Neural progenitor cell (in vitro differentiated cells): ENCODE measurements around the gene SLC9B1. TPM values are rescaled to one million over a fixed set of nuclear protein-coding genes. Genes with fewer than 3 reads are reported as not detected.

ENCODE experiments used
- DNase-seq: peaks from one replicate; pipeline ENCODE4 v3.0.0-alpha.2; 2016; ENCODE audit warnings: low spot score
- H2AFZ ChIP-seq: fragments of 200-600 bp; sonication (generic); replicated peaks from 2 replicates; pipeline ENCODE4 v1.6.1; 2016; ENCODE audit warnings: antibody characterized with exemption
- H3F3A ChIP-seq: fragments of 200-600 bp; sonication (generic); 2 replicates; pipeline ENCODE4 v1.6.1; 2016; ENCODE audit warnings: antibody characterized with exemption, low read depth
- H3K27ac ChIP-seq: fragments of 200-600 bp; sonication (generic); 2 replicates; pipeline ENCODE4 v1.5.1; 2016; ENCODE audit warnings: mild to moderate bottlenecking
- H3K27me3 ChIP-seq: fragments of 200-600 bp; sonication (generic); 2 replicates; pipeline ENCODE4 v1.6.1; 2016; ENCODE audit warnings: mild to moderate bottlenecking, moderate library complexity
- H3K36me3 ChIP-seq: fragments of 200-600 bp; sonication (generic); 2 replicates; pipeline ENCODE4 v1.5.1; 2016
- H3K4me1 ChIP-seq: fragments of 200-600 bp; sonication (generic); 2 replicates; pipeline ENCODE4 v1.6.1; 2016; ENCODE audit warnings: mixed run types
- H3K4me2 ChIP-seq: fragments of 200-600 bp; sonication (generic); 2 replicates; pipeline ENCODE4 v1.6.1; 2016
- H3K4me3 ChIP-seq: fragments of 200-600 bp; sonication (generic); 2 replicates; pipeline ENCODE4 v1.5.1; 2016
- H3K79me2 ChIP-seq: fragments of 200-600 bp; sonication (generic); 2 replicates; pipeline ENCODE4 v1.6.1; 2016; ENCODE audit warnings: low read depth
- H3K9ac ChIP-seq: fragments of 200-600 bp; sonication (generic); 2 replicates; pipeline ENCODE4 v1.6.1; 2016
- H3K9me3 ChIP-seq: fragments of 200-600 bp; sonication (generic); 2 replicates; pipeline ENCODE4 v1.5.1; 2016; ENCODE audit warnings: low read depth
- H4K20me1 ChIP-seq: fragments of 200-600 bp; sonication (generic); 2 replicates; pipeline ENCODE4 v1.6.1; 2016; ENCODE audit warnings: low read depth
- H3K27ac Mint-ChIP-seq: 3 replicates; pipeline ENCODE4 v1.8.0; 2021; ENCODE audit warnings: mixed read lengths
- H3K27me3 Mint-ChIP-seq: 2 replicates; pipeline ENCODE4 v1.8.0; 2022; ENCODE audit warnings: low read depth, mild to moderate bottlenecking, inconsistent platforms, moderate library complexity, mixed read lengths; ENCODE audit not compliant: insufficient read depth
- H3K36me3 Mint-ChIP-seq: 3 replicates; pipeline ENCODE4 v1.8.0; 2021; ENCODE audit warnings: mixed read lengths
- H3K4me1 Mint-ChIP-seq: 3 replicates; pipeline ENCODE4 v1.8.0; 2021; ENCODE audit warnings: mixed read lengths
- H3K4me3 Mint-ChIP-seq: 3 replicates; pipeline ENCODE4 v1.8.0; 2021; ENCODE audit warnings: mild to moderate bottlenecking, moderate library complexity, mixed read lengths
- H3K9me3 Mint-ChIP-seq: 3 replicates; pipeline ENCODE4 v1.8.0; 2020; ENCODE audit warnings: mixed read lengths
- EZH2 ChIP-seq: fragments of 200-600 bp; sonication (generic); IDR thresholded peaks from 2 replicates; pipeline ENCODE4 v1.6.1; 2017; ENCODE audit warnings: antibody characterized with exemption, mild to moderate bottlenecking, moderate library complexity
- EZH2phosphoT487 ChIP-seq: fragments of 200-600 bp; sonication (generic); IDR thresholded peaks from 2 replicates; pipeline ENCODE4 v1.6.1; 2017; ENCODE audit warnings: antibody characterized with exemption
- total RNA-seq: library from RNA; depleted of rRNA; stranded (reverse); fragments of >200 nt; gene quantifications from 2 replicates; pipeline ENCODE4 v1.2.3, GENCODE V29; 2015; ENCODE audit warnings: low replicate concordance
- TF ChIP-seq, protein P1 (sequence below): fragments of 200-600 bp; sonication (generic); IDR thresholded peaks from 2 replicates; pipeline ENCODE4 v1.5.1; 2017; ENCODE audit warnings: antibody characterized with exemption, mild to moderate bottlenecking

The SLC9B1 gene
- total RNA-seq, 1 donor from 2014 or later: not detected

DNA sequence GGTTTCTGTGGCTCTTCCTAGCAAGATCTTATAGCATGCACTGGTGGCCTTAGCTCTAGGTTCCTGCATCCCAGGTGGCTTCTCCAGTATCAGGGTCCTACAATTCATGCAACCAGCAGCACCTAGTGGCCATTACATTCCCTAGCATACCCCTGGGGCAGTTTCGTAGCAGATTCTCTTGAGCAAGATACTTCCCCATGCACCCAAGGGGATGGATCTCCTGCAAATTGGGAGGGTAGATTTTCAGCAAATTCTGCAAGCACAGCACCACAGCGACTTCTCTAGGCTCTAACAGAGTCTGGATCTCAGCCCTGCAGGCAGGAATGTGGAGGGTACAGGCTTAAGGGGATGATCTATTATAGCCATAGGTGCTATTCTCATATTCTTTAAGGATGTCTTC is 13.1 kb upstream of the SLC9B1 start:
- Histone ChIP-seq H3K4me2 (no peak overlapping the region), H3K4me3 (no peak overlapping the region), H3F3A (no peaks in the 10 kb centered on the region), H4K20me1 (no peaks in the 10 kb centered on the region), H3K27me3 (no peaks in the 10 kb centered on the region), H3K36me3 (no peaks in the 10 kb centered on the region), H3K9ac (no peak overlapping the region), H3K4me1 (no peaks in the 10 kb centered on the region), H2AFZ (no peak overlapping the region), H3K27ac (no peak overlapping the region), H3K9me3 (no peaks in the 10 kb centered on the region), H3K79me2 (no peaks in the 10 kb centered on the region)
- peaks cover 2% of the 10 kb centered on the region for H3K36me3 Mint-ChIP-seq
- no peak overlapping the region for H3K27ac Mint-ChIP-seq
- DNase-seq: peak; percentile 71
- H3K4me3 Mint-ChIP-seq: no peak overlapping the region
- TF ChIP-seq, protein P1, sequence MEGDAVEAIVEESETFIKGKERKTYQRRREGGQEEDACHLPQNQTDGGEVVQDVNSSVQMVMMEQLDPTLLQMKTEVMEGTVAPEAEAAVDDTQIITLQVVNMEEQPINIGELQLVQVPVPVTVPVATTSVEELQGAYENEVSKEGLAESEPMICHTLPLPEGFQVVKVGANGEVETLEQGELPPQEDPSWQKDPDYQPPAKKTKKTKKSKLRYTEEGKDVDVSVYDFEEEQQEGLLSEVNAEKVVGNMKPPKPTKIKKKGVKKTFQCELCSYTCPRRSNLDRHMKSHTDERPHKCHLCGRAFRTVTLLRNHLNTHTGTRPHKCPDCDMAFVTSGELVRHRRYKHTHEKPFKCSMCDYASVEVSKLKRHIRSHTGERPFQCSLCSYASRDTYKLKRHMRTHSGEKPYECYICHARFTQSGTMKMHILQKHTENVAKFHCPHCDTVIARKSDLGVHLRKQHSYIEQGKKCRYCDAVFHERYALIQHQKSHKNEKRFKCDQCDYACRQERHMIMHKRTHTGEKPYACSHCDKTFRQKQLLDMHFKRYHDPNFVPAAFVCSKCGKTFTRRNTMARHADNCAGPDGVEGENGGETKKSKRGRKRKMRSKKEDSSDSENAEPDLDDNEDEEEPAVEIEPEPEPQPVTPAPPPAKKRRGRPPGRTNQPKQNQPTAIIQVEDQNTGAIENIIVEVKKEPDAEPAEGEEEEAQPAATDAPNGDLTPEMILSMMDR: peak; percentile 69
- no peak for TF ChIP-seq EZH2phosphoT487
- no peaks in the 10 kb centered on the region for H3K27me3 Mint-ChIP-seq
- H3K4me1 Mint-ChIP-seq: no peaks in the 10 kb centered on the region
- H3K9me3 Mint-ChIP-seq: no peaks in the 10 kb centered on the region

DNA sequence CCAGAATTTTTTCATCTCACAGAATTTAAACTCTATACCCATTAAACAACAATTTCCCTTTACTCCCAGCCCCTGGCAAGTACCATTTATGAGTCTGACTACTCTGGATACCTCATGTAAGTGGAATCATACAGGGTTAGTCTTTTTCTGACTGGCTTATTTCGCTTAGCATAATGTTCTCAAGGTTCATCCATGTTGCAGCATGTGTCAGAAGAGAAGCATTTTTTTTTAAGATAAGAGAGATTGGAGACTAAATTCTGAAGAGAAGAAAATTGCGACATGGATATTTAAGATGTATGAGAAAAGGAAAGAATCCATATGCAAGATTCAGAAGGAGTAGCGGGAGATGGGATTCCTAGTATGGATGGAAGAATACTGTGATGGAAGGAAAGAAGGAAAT is 11.3 kb upstream of the SLC9B1 start:
- Histone ChIP-seq H3K9me3 (no peaks in the 10 kb centered on the region), H3K27ac (no peak overlapping the region), H2AFZ (no peak overlapping the region), H3K4me3 (no peak overlapping the region), H3K4me1 (no peaks in the 10 kb centered on the region), H4K20me1 (no peaks in the 10 kb centered on the region), H3K9ac (no peak overlapping the region), H3K27me3 (no peaks in the 10 kb centered on the region), H3K4me2 (no peak overlapping the region), H3K79me2 (no peaks in the 10 kb centered on the region), H3F3A (no peaks in the 10 kb centered on the region), H3K36me3 (no peaks in the 10 kb centered on the region)
- no peak for TF ChIP-seq EZH2
- no peak for TF ChIP-seq EZH2phosphoT487
- TF ChIP-seq, protein P1: no peak
- Mint-ChIP-seq H3K4me3 (no peak overlapping the region), H3K36me3 (peaks cover under 1% of the 10 kb centered on the region), H3K4me1 (no peaks in the 10 kb centered on the region), H3K27me3 (no peaks in the 10 kb centered on the region), H3K27ac (no peak overlapping the region), H3K9me3 (no peaks in the 10 kb centered on the region)
- DNase-seq: no peak

DNA sequence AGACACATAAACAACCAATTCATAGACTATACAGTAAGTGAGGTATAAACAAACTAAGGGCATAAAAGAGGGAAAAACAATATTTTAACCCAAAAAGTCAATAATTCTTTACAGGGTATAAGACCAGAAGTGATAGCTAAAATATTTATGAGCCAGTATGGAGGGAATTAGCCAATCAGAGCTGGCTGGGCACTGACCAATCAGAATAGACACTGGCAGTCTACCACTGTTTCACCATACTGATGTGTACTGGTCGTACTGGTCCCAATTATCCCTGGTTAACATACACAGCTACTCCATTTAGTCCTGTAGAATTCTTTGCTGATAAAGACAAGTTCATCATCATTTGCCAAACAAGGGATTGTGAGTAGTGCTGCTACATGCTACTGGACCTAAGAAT is 9.8 kb upstream of the SLC9B1 start:
- no peaks in the 10 kb centered on the region for H3K9me3 Mint-ChIP-seq
- no peak overlapping the region for H3K27ac ChIP-seq
- H3K79me2 ChIP-seq: no peaks in the 10 kb centered on the region
- no peaks in the 10 kb centered on the region for H3K36me3 Mint-ChIP-seq
- TF ChIP-seq EZH2: no peak
- no peak for TF ChIP-seq EZH2phosphoT487
- TF ChIP-seq, protein P1: no peak
- H3K4me2 ChIP-seq: no peak overlapping the region
- no peak overlapping the region for H3K4me3 ChIP-seq
- no peaks in the 10 kb centered on the region for H3K27me3 Mint-ChIP-seq
- H3K9me3 ChIP-seq: no peaks in the 10 kb centered on the region
- H3K4me1 ChIP-seq: no peaks in the 10 kb centered on the region
- no peaks in the 10 kb centered on the region for H3F3A ChIP-seq
- no peak overlapping the region for H3K9ac ChIP-seq
- H4K20me1 ChIP-seq: no peaks in the 10 kb centered on the region
- H3K4me1 Mint-ChIP-seq: no peaks in the 10 kb centered on the region
- DNase-seq: no peak
- no peaks in the 10 kb centered on the region for H3K36me3 ChIP-seq
- H3K27ac Mint-ChIP-seq: no peak overlapping the region
- H3K27me3 ChIP-seq: no peaks in the 10 kb centered on the region
- no peak overlapping the region for H3K4me3 Mint-ChIP-seq
- H2AFZ ChIP-seq: no peak overlapping the region

DNA sequence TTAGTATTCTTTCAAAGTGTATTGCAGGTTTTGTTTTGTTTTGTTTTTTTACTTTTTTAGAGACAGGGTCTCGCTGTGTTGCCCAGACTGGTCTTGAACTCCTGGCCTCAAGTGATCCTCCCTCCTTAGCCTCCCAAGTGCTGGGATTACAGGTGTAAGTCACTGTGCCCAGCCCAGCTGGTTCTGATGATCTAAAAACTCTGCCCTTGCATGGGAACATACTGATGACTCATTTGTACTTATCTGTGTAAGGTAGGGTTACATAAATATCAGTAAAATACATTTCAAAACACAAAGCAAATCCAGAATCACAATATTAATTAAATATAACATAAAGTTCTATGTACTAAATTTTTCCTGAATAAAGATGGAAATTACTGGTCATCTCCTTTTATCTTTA is 7.4 kb upstream of the SLC9B1 start:
- Histone ChIP-seq H3K4me1 (no peaks in the 10 kb centered on the region), H3K27me3 (no peaks in the 10 kb centered on the region), H4K20me1 (no peaks in the 10 kb centered on the region), H3K9ac (no peak overlapping the region), H3K27ac (no peak overlapping the region), H3K4me2 (no peak overlapping the region), H3K36me3 (no peaks in the 10 kb centered on the region), H2AFZ (no peak overlapping the region), H3K9me3 (no peaks in the 10 kb centered on the region), H3K79me2 (no peaks in the 10 kb centered on the region), H3K4me3 (no peak overlapping the region), H3F3A (no peaks in the 10 kb centered on the region)
- H3K36me3 Mint-ChIP-seq: no peaks in the 10 kb centered on the region
- H3K9me3 Mint-ChIP-seq: no peaks in the 10 kb centered on the region
- no peaks in the 10 kb centered on the region for H3K4me1 Mint-ChIP-seq
- TF ChIP-seq EZH2phosphoT487 (no peak), EZH2 (no peak)
- TF ChIP-seq, protein P1: no peak
- no peak for DNase-seq
- H3K27me3 Mint-ChIP-seq: no peaks in the 10 kb centered on the region
- no peak overlapping the region for H3K27ac Mint-ChIP-seq
- H3K4me3 Mint-ChIP-seq: no peak overlapping the region
